CD4-positive, CD25-positive, alpha-beta regulatory T cell (primary cell): ENCODE measurements around the gene PTGES2. TPM values are rescaled to one million over a fixed set of nuclear protein-coding genes. Genes with fewer than 3 reads are reported as not detected.
A peak's percentile ranks its signal among the peaks of the same experiment; 100 is the strongest.

Experiments used
- ATAC-seq, 2 donors: fragments of 150-1000 bp; cut with Tn5 transposase; one replicate each; pipeline ENCODE4 v1.10.0; 2021; ENCODE audit warnings: low read depth in 2 of 2, moderate number of reproducible peaks in 2 of 2, moderate library complexity in 1 of 2
- DNase-seq, 3 donors: peaks; one replicate each; pipeline versions ENCODE4 v3.0.0 to v3.0.0-alpha.2; 2012 to 2022; ENCODE audit warnings: mixed read lengths in 1 of 3
- H3K27ac ChIP-seq: one replicate; pipeline ENCODE4 v1.7.0; 2013; ENCODE audit warnings: mild to moderate bottlenecking, low read length; ENCODE audit not compliant: insufficient read depth, poor library complexity, severe bottlenecking
- H3K27me3 ChIP-seq: one replicate; pipeline ENCODE4 v1.7.0; 2013; ENCODE audit warnings: low read length; ENCODE audit not compliant: control insufficient read depth, insufficient read depth
- H3K36me3 ChIP-seq: one replicate; pipeline ENCODE4 v1.7.0; 2013; ENCODE audit warnings: mild to moderate bottlenecking, low read length, moderate library complexity; ENCODE audit not compliant: control insufficient read depth, insufficient read depth
- H3K4me1 ChIP-seq: 2 replicates; pipeline ENCODE4 v1.7.0; 2013; ENCODE audit warnings: mild to moderate bottlenecking, low read length; ENCODE audit not compliant: insufficient read depth, control insufficient read depth, poor library complexity, severe bottlenecking
- H3K4me3 ChIP-seq: one replicate; pipeline ENCODE4 v1.7.0; 2013; ENCODE audit warnings: low read depth, mild to moderate bottlenecking, low read length, moderate library complexity
- H3K9me3 ChIP-seq, 2 experiments: 1 replicate in 1 of 2; 2 replicates in 1 of 2; pipeline ENCODE4 v1.7.0; 2013; ENCODE audit warnings: low read length in 2 of 2, mild to moderate bottlenecking in 1 of 2, moderate library complexity in 1 of 2; ENCODE audit not compliant: control insufficient read depth in 2 of 2
- H3K27ac Mint-ChIP-seq, 3 donors: one replicate each; pipeline ENCODE4 v1.8.0; 2020 to 2022; ENCODE audit warnings: mild to moderate bottlenecking in 3 of 3, mixed read lengths in 3 of 3, moderate library complexity in 2 of 3
- H3K27me3 Mint-ChIP-seq: one replicate; pipeline ENCODE4 v1.8.0; 2022; ENCODE audit warnings: mild to moderate bottlenecking, mixed read lengths
- H3K36me3 Mint-ChIP-seq: one replicate; pipeline ENCODE4 v1.8.0; 2020; ENCODE audit warnings: mixed read lengths
- H3K4me1 Mint-ChIP-seq, 4 donors: one replicate each; pipeline ENCODE4 v1.8.0; 2020 to 2022; ENCODE audit warnings: mixed read lengths in 4 of 4, mild to moderate bottlenecking in 1 of 4
- H3K4me3 Mint-ChIP-seq, 4 donors: one replicate each; pipeline ENCODE4 v1.8.0; 2020 to 2022; ENCODE audit warnings: mild to moderate bottlenecking in 4 of 4, mixed read lengths in 4 of 4, moderate library complexity in 3 of 4
- H3K9me3 Mint-ChIP-seq, 7 donors: one replicate each; pipeline ENCODE4 v1.8.0; 2020 to 2022; ENCODE audit warnings: mixed read lengths in 7 of 7, mild to moderate bottlenecking in 3 of 7, moderate library complexity in 2 of 7
- polyA plus RNA-seq, 4 donors: library from polyadenylated mRNA; unstranded; fragments of 300-500 nt; fragmentation: Illumina TruSeq; gene quantifications; one replicate each; pipeline ENCODE4 v1.2.3, GENCODE V29; 2021
- total RNA-seq: library from RNA; stranded (reverse); gene quantifications from one replicate; pipeline ENCODE4 v1.2.3, GENCODE V29; 2022

Gene PTGES2
- total and polyA plus RNA-seq, 5 donors from 2014 or later, result 33.8 to 48.6 (median 38.0) TPM

- no peak for DNase-seq
- peaks cover 22% of the 10 kb centered on the region for H3K36me3 ChIP-seq
These were observed 4.7 kb downstream of the PTGES2 start for GRCh38 chr9:128122809-128123175.

GRCh38 chr9:128121924-128122808, 5.4 kb downstream of the PTGES2 start:
- Histone ChIP-seq H3K9me3 (no peaks in the 10 kb centered on the region), H3K4me1 (peaks cover 32% of the 10 kb centered on the region), H3K4me3 (no peak overlapping the region), H3K27ac (no peak overlapping the region), H3K27me3 (no peaks in the 10 kb centered on the region), H3K36me3 (peaks cover 22% of the 10 kb centered on the region)
- Mint-ChIP-seq H3K4me3 (peak overlapping the region in 1 of 4 donors; percentile 65), H3K9me3 (no peaks in the 10 kb centered on the region), H3K36me3 (peaks cover 2% of the 10 kb centered on the region), H3K4me1 (peaks cover 6 to 32% (median 17%) of the 10 kb centered on the region in 4 donors), H3K27me3 (no peaks in the 10 kb centered on the region), H3K27ac (no peak overlapping the region)
- no peak for ATAC-seq
- DNase-seq, result no peak

More at GRCh38 chr9:128122809-128123175, 4.7 kb downstream of the PTGES2 start:
- peak overlapping the region in 1 of 4 donors; percentile 65 for H3K4me3 Mint-ChIP-seq
- Histone ChIP-seq H3K4me1 (peaks cover 33% of the 10 kb centered on the region), H3K27ac (no peak overlapping the region), H3K9me3 (no peaks in the 10 kb centered on the region), H3K4me3 (no peak overlapping the region), H3K27me3 (no peaks in the 10 kb centered on the region)
- H3K4me1 Mint-ChIP-seq, result peaks cover 1 to 28% (median 15%) of the 10 kb centered on the region in 4 donors
- no peak for ATAC-seq
- peaks cover 3% of the 10 kb centered on the region for H3K36me3 Mint-ChIP-seq
- H3K27me3 Mint-ChIP-seq, result peaks cover 1% of the 10 kb centered on the region
- H3K27ac Mint-ChIP-seq, result no peak overlapping the region
- H3K9me3 Mint-ChIP-seq, result no peaks in the 10 kb centered on the region

GRCh38 chr9:128121466-128121810, 6.1 kb downstream of the PTGES2 start:
- ATAC-seq (no peak), DNase-seq (no peak)
- peaks cover 2% of the 10 kb centered on the region for H3K36me3 Mint-ChIP-seq
- no peaks in the 10 kb centered on the region for H3K9me3 ChIP-seq
- H3K4me3 ChIP-seq, result no peak overlapping the region
- H3K27me3 Mint-ChIP-seq, result no peaks in the 10 kb centered on the region
- no peaks in the 10 kb centered on the region for H3K9me3 Mint-ChIP-seq
- peaks cover 22% of the 10 kb centered on the region for H3K36me3 ChIP-seq
- H3K27ac Mint-ChIP-seq, result no peak overlapping the region
- peaks cover 25% of the 10 kb centered on the region for H3K4me1 ChIP-seq
- peaks cover 6 to 28% (median 17%) of the 10 kb centered on the region in 4 donors for H3K4me1 Mint-ChIP-seq
- no peaks in the 10 kb centered on the region for H3K27me3 ChIP-seq
- H3K4me3 Mint-ChIP-seq, result peak overlapping the region in 1 of 4 donors; percentile 65
- H3K27ac ChIP-seq, result no peak overlapping the region

- H3K4me3 Mint-ChIP-seq, result peak overlapping the region in 1 of 4 donors; percentile 7
- H3K9me3 Mint-ChIP-seq, result no peaks in the 10 kb centered on the region
- no peak for DNase-seq
- Histone ChIP-seq H3K36me3 (peaks cover 22% of the 10 kb centered on the region), H3K4me3 (no peak overlapping the region), H3K27ac (no peak overlapping the region), H3K27me3 (no peaks in the 10 kb centered on the region), H3K4me1 (peaks cover 20% of the 10 kb centered on the region), H3K9me3 (no peaks in the 10 kb centered on the region)
- peaks cover 2% of the 10 kb centered on the region for H3K36me3 Mint-ChIP-seq
- peaks cover 3 to 23% (median 14%) of the 10 kb centered on the region in 4 donors for H3K4me1 Mint-ChIP-seq
- peak overlapping the region in 1 of 3 donors; percentile 63 for H3K27ac Mint-ChIP-seq
- H3K27me3 Mint-ChIP-seq, result no peaks in the 10 kb centered on the region
- ATAC-seq, result no peak
These were observed 6.6 kb downstream of the PTGES2 start for GRCh38 chr9:128120741-128121465.

- ATAC-seq (no peak), DNase-seq (no peak)
- Histone ChIP-seq H3K4me3 (no peak overlapping the region), H3K27me3 (no peaks in the 10 kb centered on the region), H3K9me3 (no peaks in the 10 kb centered on the region), H3K4me1 (peaks cover 13% of the 10 kb centered on the region), H3K27ac (no peak overlapping the region), H3K36me3 (peaks cover 22% of the 10 kb centered on the region)
- Mint-ChIP-seq H3K9me3 (no peaks in the 10 kb centered on the region), H3K27ac (peak overlapping the region in 1 of 3 donors; percentile 63), H3K4me1 (peaks cover 0 to 20% (median 11%) of the 10 kb centered on the region in 4 donors), H3K27me3 (no peaks in the 10 kb centered on the region), H3K4me3 (no peak overlapping the region), H3K36me3 (peaks cover 2% of the 10 kb centered on the region)
These were observed 7.3 kb downstream of the PTGES2 start for GRCh38 chr9:128120061-128120740.

- Histone ChIP-seq H3K27ac (no peak overlapping the region), H3K9me3 (no peaks in the 10 kb centered on the region), H3K4me1 (peaks cover 5% of the 10 kb centered on the region), H3K36me3 (peaks cover 19% of the 10 kb centered on the region), H3K27me3 (no peaks in the 10 kb centered on the region), H3K4me3 (no peak overlapping the region)
- Mint-ChIP-seq H3K9me3 (no peaks in the 10 kb centered on the region), H3K27ac (no peak overlapping the region), H3K4me1 (peaks cover 0 to 12% (median 8%) of the 10 kb centered on the region in 4 donors), H3K27me3 (no peaks in the 10 kb centered on the region), H3K36me3 (peaks cover 2% of the 10 kb centered on the region), H3K4me3 (no peak overlapping the region)
- DNase-seq (no peak), ATAC-seq (no peak)
These were observed 8.4 kb downstream of the PTGES2 start for GRCh38 chr9:128118971-128119665.

GRCh38 chr9:128118472-128118857, 9.1 kb downstream of the PTGES2 start:
- no peaks in the 10 kb centered on the region for H3K9me3 Mint-ChIP-seq
- no peak overlapping the region for H3K27ac ChIP-seq
- peaks cover 18% of the 10 kb centered on the region for H3K36me3 ChIP-seq
- H3K27me3 ChIP-seq, result no peaks in the 10 kb centered on the region
- H3K27me3 Mint-ChIP-seq, result no peaks in the 10 kb centered on the region
- ATAC-seq, result no peak
- peaks cover 0 to 12% (median 8%) of the 10 kb centered on the region in 4 donors for H3K4me1 Mint-ChIP-seq
- H3K36me3 Mint-ChIP-seq, result peaks cover 4% of the 10 kb centered on the region
- no peak overlapping the region for H3K27ac Mint-ChIP-seq
- peaks cover 5% of the 10 kb centered on the region for H3K4me1 ChIP-seq
- H3K4me3 ChIP-seq, result no peak overlapping the region
- no peak overlapping the region for H3K4me3 Mint-ChIP-seq
- H3K9me3 ChIP-seq, result no peaks in the 10 kb centered on the region
- no peak for DNase-seq
